Retinal pigment epithelial cell (primary cell): ENCODE data around the gene TMEM247.
A peak's percentile ranks its signal among the peaks of the same experiment; 100 is the strongest.

ENCODE experiments used
- DNase-seq: peaks from one replicate; pipeline ENCODE4 v3.0.0-alpha.2; 2010; ENCODE audit warnings: low read depth
- H3K4me3 ChIP-seq: 2 replicates; pipeline ENCODE4 v1.5.1; 2011; ENCODE audit warnings: mild to moderate bottlenecking, low read length, control low read depth, moderate library complexity
- TF ChIP-seq, protein P1 (sequence below): conservative IDR thresholded peaks from 2 replicates; pipeline ENCODE4 v1.5.1; 2011; ENCODE audit warnings: low read depth, low read length, control low read depth, inconsistent platforms

Gene TMEM247

DNA sequence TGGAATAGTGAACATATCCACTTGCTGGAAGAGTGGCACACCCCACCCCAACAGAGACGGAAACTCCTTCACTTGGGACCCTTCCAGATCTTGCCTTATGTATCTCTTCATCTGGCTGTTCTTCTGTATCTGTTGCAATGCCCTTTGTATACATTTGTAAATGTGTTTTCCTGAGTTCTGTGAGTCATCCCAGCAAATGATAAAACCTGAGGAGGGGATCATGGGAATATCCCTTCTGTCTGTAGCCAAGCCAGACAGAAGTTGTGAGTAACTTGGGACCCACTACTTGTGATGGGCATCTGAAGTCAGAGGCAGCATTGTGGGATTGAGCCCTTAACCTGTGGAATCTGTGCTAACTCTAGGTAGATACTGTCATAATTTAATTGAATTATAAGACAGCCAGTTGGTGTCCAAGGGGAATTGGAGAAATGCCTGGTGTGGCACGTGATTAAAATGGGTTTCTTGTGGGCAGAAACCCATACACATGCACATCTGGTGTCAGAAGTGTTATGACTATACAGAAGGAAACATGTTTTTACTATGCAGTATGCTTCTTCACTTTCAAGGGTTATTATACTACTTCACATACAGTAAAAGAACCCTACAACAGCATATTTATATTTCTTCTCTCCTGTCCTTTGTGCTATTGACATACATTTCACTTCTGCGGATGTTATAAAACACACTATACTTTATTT is 32.3 kb upstream of the TMEM247 start:
- TF ChIP-seq, protein P1, sequence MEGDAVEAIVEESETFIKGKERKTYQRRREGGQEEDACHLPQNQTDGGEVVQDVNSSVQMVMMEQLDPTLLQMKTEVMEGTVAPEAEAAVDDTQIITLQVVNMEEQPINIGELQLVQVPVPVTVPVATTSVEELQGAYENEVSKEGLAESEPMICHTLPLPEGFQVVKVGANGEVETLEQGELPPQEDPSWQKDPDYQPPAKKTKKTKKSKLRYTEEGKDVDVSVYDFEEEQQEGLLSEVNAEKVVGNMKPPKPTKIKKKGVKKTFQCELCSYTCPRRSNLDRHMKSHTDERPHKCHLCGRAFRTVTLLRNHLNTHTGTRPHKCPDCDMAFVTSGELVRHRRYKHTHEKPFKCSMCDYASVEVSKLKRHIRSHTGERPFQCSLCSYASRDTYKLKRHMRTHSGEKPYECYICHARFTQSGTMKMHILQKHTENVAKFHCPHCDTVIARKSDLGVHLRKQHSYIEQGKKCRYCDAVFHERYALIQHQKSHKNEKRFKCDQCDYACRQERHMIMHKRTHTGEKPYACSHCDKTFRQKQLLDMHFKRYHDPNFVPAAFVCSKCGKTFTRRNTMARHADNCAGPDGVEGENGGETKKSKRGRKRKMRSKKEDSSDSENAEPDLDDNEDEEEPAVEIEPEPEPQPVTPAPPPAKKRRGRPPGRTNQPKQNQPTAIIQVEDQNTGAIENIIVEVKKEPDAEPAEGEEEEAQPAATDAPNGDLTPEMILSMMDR: no peak
- no peak overlapping the region for H3K4me3 ChIP-seq
- DNase-seq: no peak

DNA sequence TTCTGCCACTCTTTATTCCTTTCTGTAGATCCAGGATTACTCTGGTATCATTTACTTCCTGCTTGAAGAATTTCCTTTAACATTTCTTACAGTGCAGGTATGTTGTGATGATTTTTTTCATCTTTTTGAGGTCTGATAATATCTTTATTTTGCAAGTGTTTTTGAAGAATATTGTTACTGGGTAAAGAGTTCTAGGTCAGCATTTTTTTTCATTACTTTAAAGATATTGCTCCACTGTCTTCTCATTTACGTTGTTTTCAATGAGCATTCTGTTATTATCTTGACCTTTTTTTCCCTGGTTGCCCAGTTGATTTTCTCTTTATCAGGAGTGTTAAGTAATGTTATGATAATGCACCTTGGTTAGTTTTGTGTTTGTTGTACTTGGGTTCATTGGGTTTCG is 31.7 kb upstream of the TMEM247 start:
- TF ChIP-seq, protein P1: no peak
- DNase-seq: no peak
- H3K4me3 ChIP-seq: no peak overlapping the region

- TF ChIP-seq, protein P1: no peak
- H3K4me3 ChIP-seq: no peak overlapping the region
- DNase-seq: no peak
Observed at GRCh38 chr2:46448111-46448510, 31.3 kb upstream of the TMEM247 start.

DNA sequence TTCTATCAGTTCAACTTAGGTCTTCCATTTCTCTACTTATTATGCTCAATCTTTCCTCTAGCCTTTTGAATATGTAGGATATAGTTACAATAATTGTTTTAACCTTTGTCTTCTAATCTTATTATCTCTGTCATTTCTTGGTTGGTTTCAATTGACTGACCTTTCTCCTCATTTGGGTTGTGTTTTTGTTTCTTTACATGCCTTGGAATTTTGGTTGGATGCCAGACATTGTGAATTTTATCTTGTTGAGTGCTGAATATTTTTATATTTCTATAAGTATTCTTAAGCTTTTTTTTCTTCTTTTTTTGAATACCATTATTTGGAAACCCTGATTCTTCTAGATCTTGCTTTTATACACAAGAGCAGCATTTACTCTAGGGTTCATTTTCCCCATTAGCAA is 30.7 kb upstream of the TMEM247 start:
- TF ChIP-seq, protein P1: no peak

GRCh38 chr2:46449700-46450099 is 29.7 kb upstream of the TMEM247 start:
- TF ChIP-seq, protein P1: no peak
- H3K4me3 ChIP-seq: no peak overlapping the region
- DNase-seq: no peak

More for the DNA sequence above, 30.7 kb upstream of the TMEM247 start:
- H3K4me3 ChIP-seq: no peak overlapping the region
- no peak for DNase-seq

DNA sequence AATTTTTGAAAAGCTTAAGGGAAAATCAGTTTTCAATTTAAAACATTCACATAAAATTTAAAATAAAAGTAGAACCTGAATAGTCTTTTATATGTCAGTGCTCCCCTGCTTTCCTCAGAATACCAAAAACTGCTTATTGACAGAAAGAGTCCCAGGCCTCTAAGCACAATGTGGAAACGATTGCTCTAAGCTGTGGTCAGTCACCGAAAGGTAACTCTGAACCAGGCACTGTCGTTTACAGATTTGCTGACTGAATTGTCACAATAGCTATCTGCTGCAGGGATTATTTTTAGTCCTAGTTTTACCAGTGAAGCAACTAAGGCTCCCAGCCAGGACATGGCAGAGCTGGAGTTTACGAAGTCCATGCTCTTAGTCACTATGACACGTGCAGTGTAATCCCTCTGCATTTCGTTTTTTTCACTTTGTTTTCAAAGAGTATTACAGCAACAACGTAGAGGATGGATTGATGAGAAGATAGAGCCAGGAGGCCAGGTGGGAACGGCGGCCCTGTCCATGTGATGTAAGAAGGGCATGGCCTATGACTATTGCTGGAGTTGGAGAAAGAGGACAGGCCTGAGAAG is 28.1 kb upstream of the TMEM247 start:
- TF ChIP-seq, protein P1: no peak
- H3K4me3 ChIP-seq: no peak overlapping the region
- DNase-seq: peak; percentile 57

GRCh38 chr2:46456789-46457188 is 22.6 kb upstream of the TMEM247 start:
- TF ChIP-seq, protein P1: no peak
- no peak for DNase-seq
- H3K4me3 ChIP-seq: no peak overlapping the region
